GM12878 (cell line): ENCODE measurements around the gene ARMC9. TPM values are rescaled to one million over a fixed set of nuclear protein-coding genes. Genes with fewer than 3 reads are reported as not detected.

Source experiments
- ATAC-seq: fragments of 200-7000 bp; cut with Tn5 transposase; 3 replicates; pipeline ENCODE4 v1.9.1; 2020; ENCODE audit warnings: mild to moderate bottlenecking, moderate library complexity
- BruUV-seq: library from RNA; stranded (reverse); fragments of 400-500 nt; replicated peaks from 2 replicates; lab custom pipeline; 2021; lab: Mats Ljungman, UMichigan
- CTCF ChIA-PET: fragments of 300-600 bp; sonication (Branson Sonifier 250); formaldehyde crosslinking; extraction: SDS; loops from one replicate; lab custom pipeline; 2021; ENCODE audit warnings: inconsistent platforms; lab: Yijun Ruan, JAX
- POLR2A ChIA-PET: fragments of 350-600 bp; formaldehyde crosslinking; extraction: SDS; loops from one replicate; lab custom pipeline; 2021; ENCODE audit warnings: inconsistent platforms; lab: Charles Lee
- RAD21 ChIA-PET: fragments of 300-600 bp; sonication (Branson Sonifier 250); formaldehyde crosslinking; loops from one replicate; lab custom pipeline; 2023; ENCODE audit warnings: antibody characterized with exemption; ENCODE audit not compliant: unreplicated experiment; lab: Charles Lee
- SMC1A ChIA-PET: fragments of 300-600 bp; sonication (Branson Sonifier 250); formaldehyde crosslinking; loops from one replicate; lab custom pipeline; 2023; ENCODE audit not compliant: unreplicated experiment, uncharacterized antibody; lab: Charles Lee
- DNase-seq: peaks from one replicate; pipeline ENCODE4 v3.0.0-alpha.2; 2011; ENCODE audit warnings: low read depth, low spot score
- FAIRE-seq: peaks from 3 replicates; lab custom pipeline; 2011; peaks lifted over from hg19 to GRCh38; lab: Jason Lieb, UNC
- H2AFZ ChIP-seq: 2 replicates; pipeline ENCODE4 v1.6.0; 2011; ENCODE audit warnings: low read depth, low read length, control low read depth; ENCODE audit not compliant: control insufficient read depth
- H3K27ac ChIP-seq: 2 replicates; pipeline ENCODE4 v1.5.1; 2011; ENCODE audit warnings: control low read depth; ENCODE audit not compliant: control insufficient read depth, insufficient read depth
- H3K27me3 ChIP-seq, 2 experiments: replicated peaks in 1 of 2; 2 replicates each; pipeline versions ENCODE4 v1.6.0 to v1.6.1; 2011; ENCODE audit warnings: low read length in 1 of 2; ENCODE audit not compliant: control insufficient read depth in 2 of 2, insufficient read depth in 2 of 2
- H3K36me3 ChIP-seq, 2 experiments: 2 replicates each; pipeline ENCODE4 v1.5.1; 2011; ENCODE audit warnings: low read length in 1 of 2; ENCODE audit not compliant: control insufficient read depth in 2 of 2, insufficient read depth in 2 of 2
- H3K4me1 ChIP-seq: 2 replicates; pipeline ENCODE4 v1.6.1; 2011; ENCODE audit warnings: mild to moderate bottlenecking, low read length, moderate library complexity, mixed read lengths; ENCODE audit not compliant: control insufficient read depth, insufficient read depth
- H3K4me2 ChIP-seq: 2 replicates; pipeline ENCODE4 v1.6.0; 2011; ENCODE audit warnings: control low read depth; ENCODE audit not compliant: control insufficient read depth, insufficient read depth
- H3K4me3 ChIP-seq: fragments of 200-600 bp; sonication (generic); 2 replicates; pipeline ENCODE4 v1.5.1; 2016
- H3K79me2 ChIP-seq: 2 replicates; pipeline ENCODE4 v1.6.0; 2011; ENCODE audit warnings: low read length; ENCODE audit not compliant: control insufficient read depth, insufficient read depth
- H3K9ac ChIP-seq: 2 replicates; pipeline ENCODE4 v1.8.0; 2011; ENCODE audit warnings: low read length, control low read depth, mixed read lengths; ENCODE audit not compliant: control insufficient read depth, insufficient read depth
- H3K9me3 ChIP-seq: replicated peaks from 3 replicates; pipeline ENCODE4 v1.5.1; 2011; ENCODE audit warnings: mild to moderate bottlenecking, low read length; ENCODE audit not compliant: control insufficient read depth, insufficient read depth
- H4K20me1 ChIP-seq: 2 replicates; pipeline ENCODE4 v1.6.0; 2011; ENCODE audit not compliant: control insufficient read depth, insufficient read depth
- ASH2L ChIP-seq: fragments of 300-600, 200-600 bp; sonication (generic); IDR thresholded peaks from 2 replicates; pipeline ENCODE4 v1.6.1; 2017; ENCODE audit warnings: low read depth, mild to moderate bottlenecking, borderline replicate concordance
- CHD4 ChIP-seq: fragments of 200-600 bp; sonication (generic); IDR thresholded peaks from 2 replicates; pipeline ENCODE4 v1.6.1; 2016; ENCODE audit warnings: mild to moderate bottlenecking
- EZH2 ChIP-seq: IDR thresholded peaks from 2 replicates; pipeline ENCODE4 v1.6.1; 2012; ENCODE audit warnings: low read depth, mild to moderate bottlenecking, control low read depth, inconsistent platforms, low read length, borderline replicate concordance; ENCODE audit not compliant: control insufficient read depth
- HDAC2 ChIP-seq: fragments of 200-600 bp; sonication (generic); IDR thresholded peaks from 2 replicates; pipeline ENCODE4 v1.6.1; 2017
- KDM1A ChIP-seq: fragments of 200-600 bp; sonication (generic); IDR thresholded peaks from 2 replicates; pipeline ENCODE4 v1.6.1; 2016; ENCODE audit warnings: borderline replicate concordance
- MTA2 ChIP-seq: fragments of 450-650 bp; IDR thresholded peaks from 2 replicates; pipeline ENCODE4 v1.6.1; 2016; ENCODE audit warnings: low read depth, mild to moderate bottlenecking, moderate library complexity
- NBN ChIP-seq: fragments of 450-650 bp; IDR thresholded peaks from 2 replicates; pipeline ENCODE4 v1.6.1; 2016
- RCOR1 ChIP-seq: conservative IDR thresholded peaks from 2 replicates; pipeline ENCODE4 v1.6.1; 2012; ENCODE audit warnings: low read depth, low read length, improper control_type of control experiment
- RUNX3 ChIP-seq: IDR thresholded peaks from 2 replicates; pipeline ENCODE4 v1.6.1; 2012; ENCODE audit warnings: low read length, inconsistent platforms
- SMAD5 ChIP-seq: IDR thresholded peaks from 2 replicates; pipeline ENCODE4 v1.6.1; 2016; ENCODE audit warnings: antibody characterized with exemption, low read depth
- SP1 ChIP-seq: IDR thresholded peaks from one replicate; pipeline ENCODE4 v1.6.1; 2011; ENCODE audit warnings: low read depth, low read length
- TCF12 ChIP-seq: IDR thresholded peaks from 2 replicates; pipeline ENCODE4 v1.6.1; 2011; ENCODE audit warnings: low read depth, mild to moderate bottlenecking, low read length
- ZNF384 ChIP-seq: IDR thresholded peaks from 2 replicates; pipeline ENCODE4 v1.6.1; 2012; ENCODE audit warnings: low read depth, mild to moderate bottlenecking, low read length, improper control_type of control experiment, borderline replicate concordance
- ZSCAN29 ChIP-seq: fragments of 450-650 bp; IDR thresholded peaks from 2 replicates; pipeline ENCODE4 v1.6.1; 2017; ENCODE audit warnings: mild to moderate bottlenecking, moderate library complexity
- in situ Hi-C: fragments of 300-500 bp; cut with MboI; formaldehyde crosslinking; loops from 9 replicates; pipeline ENCODE4 v1.14.3; 2018; ENCODE audit warnings: mixed read lengths
- intact Hi-C: fragments of 100-400 bp; cut with micrococcal nuclease; formaldehyde crosslinking; loops from one replicate; pipeline ENCODE4 v1.14.2; 2022; ENCODE audit not compliant: unreplicated experiment
- polyA plus RNA-seq, 11 experiments: library from polyadenylated mRNA; depleted of rRNA in 4 of 11; unstranded in 6 of 11; stranded (reverse) in 5 of 11; fragments of >200 nt; fragmentation: Nextera tagmentation in 4 of 11; fragmentation: Illumina TruSeq in 1 of 11; extraction: Ambion mirVana in 4 of 11; extraction: Trizol in 1 of 11; gene quantifications; 1 replicate in 1 of 11; 2 replicates in 10 of 11; pipeline versions ENCODE4 v1.2.1 to v1.2.3, GENCODE V29; 2011 to 2016; ENCODE audit warnings: inconsistent platforms in 2 of 11, missing spikeins in 2 of 11, low read depth in 1 of 11
- total RNA-seq, 4 experiments: library from RNA; depleted of rRNA in 3 of 4; stranded (reverse); fragments of >200 nt in 3 of 4; fragmentation: Illumina TruSeq in 1 of 4; extraction: Trizol in 1 of 4; gene quantifications; 2 replicates each; pipeline versions ENCODE4 v1.2.1 to v1.2.3, GENCODE V29; 2013 to 2021

The ARMC9 gene
- total and polyA plus RNA-seq, 10 of the 15 experiments (the other 5 are each of a cell fraction or from before 2014, with no cell fraction given): 3.8 to 21.8 (median 10.4) TPM

GRCh38 chr2:231159306-231159705 lies 39.1 kb upstream of the ARMC9 start:
- peaks cover 8% of the 10 kb centered on the region; the same call in 1 of the 2 replicates for H3K4me1 ChIP-seq
- ATAC-seq (no peak), FAIRE-seq (no peak), DNase-seq (no peak)
- no peaks in the 10 kb centered on the region for H3K9me3 ChIP-seq
- no peak overlapping the region for H3K4me2 ChIP-seq
- BruUV-seq: no TSS peak
- no peak overlapping the region for H3K27ac ChIP-seq
- H3K27me3 ChIP-seq: no peaks in the 10 kb centered on the region
- SMC1A ChIA-PET: interaction anchor here (1.0 to 1.2 kb wide), 2 partner anchors 8 to 16 kb away, joined by 3 read pairs; no protein-coding TSS in a partner anchor
- H2AFZ ChIP-seq: no peak overlapping the region
- no peaks in the 10 kb centered on the region for H3K79me2 ChIP-seq
- POLR2A ChIA-PET: interaction anchor here (0.5 kb wide), 1 partner anchor 178 kb away, joined by 3 read pairs; no protein-coding TSS in a partner anchor
- no peaks in the 10 kb centered on the region for H4K20me1 ChIP-seq
- in situ Hi-C loops: no loop called here
- RAD21 ChIA-PET: no interaction called here
- H3K4me3 ChIP-seq: no peak overlapping the region
- peaks cover 7 to 12% of the 10 kb centered on the region in 2 experiments for H3K36me3 ChIP-seq
- H3K9ac ChIP-seq: no peak overlapping the region
- CTCF ChIA-PET: interaction anchor here (1.2 kb wide), 1 partner anchor 20 kb away, joined by 3 read pairs; no protein-coding TSS in a partner anchor
- TF ChIP-seq KDM1A (no peak), TCF12 (no peak), CHD4 (no peak), ZSCAN29 (no peak), RCOR1 (no peak), SP1 (no peak), RUNX3 (no peak), SMAD5 (no peak), NBN (no peak), HDAC2 (no peak), ZNF384 (no peak), EZH2 (no peak), MTA2 (no peak), ASH2L (no peak)
- intact Hi-C loops: no loop called here
